ENCODE results near the gene MOV10L1.
"Not testable (repeated sequence)": the region's sequence is repeated elsewhere in the genome, so short reads cannot be mapped to it uniquely, and the experiment has no call there.

The MOV10L1 gene

DNA sequence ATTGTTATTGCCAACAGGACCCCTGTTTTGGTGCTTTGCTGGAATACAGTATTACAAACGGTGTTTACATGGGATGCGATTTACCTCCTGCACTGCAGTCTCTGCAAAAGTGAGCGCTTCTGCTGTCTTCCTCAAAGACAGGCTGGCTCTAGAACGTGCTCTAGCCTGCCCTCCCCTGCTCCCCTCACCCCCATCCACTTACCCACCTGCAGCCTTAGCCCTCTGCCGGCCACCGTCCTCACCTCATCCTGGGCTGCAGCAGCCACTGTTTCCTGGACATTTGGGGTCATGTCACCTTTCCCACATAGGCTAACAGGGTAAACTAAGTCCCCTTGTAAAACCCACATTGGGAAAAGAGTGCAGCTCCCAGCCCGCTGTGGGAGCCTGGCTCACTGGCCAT lies 71.1 kb downstream of the MOV10L1 start:
- DNase-seq (ENCODE audit: low read depth) = no peak

DNA sequence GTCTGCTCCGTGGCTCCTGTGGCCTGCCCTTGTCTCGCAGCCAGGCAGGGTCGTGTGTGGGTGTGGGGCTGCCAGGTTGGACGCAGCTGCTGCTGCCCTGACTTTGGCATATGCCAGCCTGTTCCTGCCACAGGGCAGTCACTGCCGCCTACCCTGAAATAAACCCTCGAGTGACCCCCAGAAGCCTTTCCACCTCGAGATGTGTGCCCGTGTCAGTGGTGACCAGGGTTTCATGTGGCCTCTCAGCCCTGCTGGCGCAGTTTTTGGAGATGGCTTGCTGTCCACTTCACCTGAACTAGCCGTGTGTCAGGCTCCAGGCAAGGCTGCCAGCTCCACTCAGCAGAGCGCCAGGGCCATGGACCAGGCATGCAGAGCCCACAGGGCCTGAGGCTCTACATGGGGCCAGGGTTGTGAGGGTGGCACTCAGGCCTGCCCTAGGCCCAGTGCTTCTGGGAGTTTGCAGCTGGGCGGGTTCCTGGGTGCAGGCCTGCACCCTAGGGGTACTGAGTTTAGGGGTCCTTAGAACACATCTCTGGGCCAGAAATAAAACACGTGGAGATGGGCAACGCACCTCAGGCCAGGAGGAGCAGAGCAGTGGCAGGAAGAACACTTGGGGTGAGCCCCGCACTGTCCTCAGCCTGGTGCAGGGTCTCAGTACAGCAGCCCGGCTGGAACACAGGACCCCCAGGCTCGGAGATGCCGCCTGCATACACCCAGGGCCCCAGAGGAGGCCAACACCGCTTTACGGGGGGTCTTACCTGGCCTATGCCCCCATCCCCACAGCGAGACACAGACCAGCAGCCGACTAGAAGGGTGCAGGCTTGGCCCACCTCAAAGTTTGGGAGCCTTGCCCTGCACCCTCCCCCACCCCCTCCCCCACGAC lies 71.9 kb downstream of the MOV10L1 start:
- no peak for DNase-seq (ENCODE audit: low read depth)

DNA sequence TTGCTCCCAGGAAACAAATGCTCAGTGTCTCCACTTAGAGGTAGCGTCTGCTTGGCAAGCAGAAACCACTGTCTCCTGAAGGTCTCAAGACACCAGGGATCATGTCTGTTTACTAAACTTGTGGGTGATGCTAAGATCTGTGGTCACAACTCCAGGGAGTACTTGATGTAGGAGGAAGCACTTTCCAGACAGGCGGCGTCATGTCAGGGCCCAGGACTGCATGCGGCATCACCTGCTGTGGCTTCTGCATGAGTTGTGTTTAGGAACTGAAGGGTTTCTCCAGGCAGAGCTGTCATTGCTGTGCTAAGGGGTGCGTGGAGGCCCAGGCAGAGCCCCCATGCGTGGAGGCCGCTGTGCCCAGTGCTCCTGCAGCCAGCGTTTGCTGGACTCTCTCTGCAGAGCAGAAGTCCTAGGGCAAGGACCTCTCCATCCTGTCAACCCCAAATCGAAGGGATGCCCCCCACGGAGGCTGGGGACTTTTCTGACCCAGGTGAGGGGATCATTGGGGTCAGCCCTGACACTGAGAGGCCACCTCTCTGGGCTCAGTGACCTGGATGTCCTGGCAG lies 72.7 kb downstream of the MOV10L1 start:
- no peak for DNase-seq (ENCODE audit: low read depth)

DNA sequence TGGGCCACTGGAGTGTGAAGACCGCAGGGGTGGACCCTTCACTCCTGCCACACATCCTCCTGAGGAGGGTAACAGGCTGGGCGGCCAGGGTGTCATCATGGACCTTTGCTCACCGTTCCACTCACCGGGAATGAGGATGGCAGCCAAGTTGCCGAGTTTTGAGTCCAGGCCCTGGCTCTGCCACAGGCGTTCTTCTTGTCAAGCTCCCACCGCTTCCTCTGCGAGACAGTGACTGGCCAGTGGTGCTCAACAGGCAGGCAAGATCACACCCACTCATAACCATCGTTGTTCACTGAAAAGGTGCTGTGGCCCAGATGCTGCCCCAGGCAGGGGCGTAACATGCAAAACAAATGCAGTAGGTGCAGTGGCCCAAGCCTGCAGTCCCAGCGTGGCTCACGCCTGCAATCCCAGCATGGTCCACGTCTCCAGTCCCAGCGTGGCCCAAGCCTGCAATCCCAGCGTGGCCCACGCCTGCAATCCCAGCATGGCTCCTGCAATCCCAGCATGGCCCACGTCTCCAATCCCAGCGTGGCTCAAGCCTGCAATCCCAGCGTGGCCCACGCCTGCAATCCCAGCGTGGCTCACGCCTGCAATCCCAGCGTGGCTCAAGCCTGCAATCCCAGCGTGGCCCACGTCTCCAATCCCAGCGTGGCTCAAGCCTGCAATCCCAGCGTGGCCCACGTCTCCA lies 75.8 kb downstream of the MOV10L1 start:
- no peak for DNase-seq (ENCODE audit: low read depth)

DNA sequence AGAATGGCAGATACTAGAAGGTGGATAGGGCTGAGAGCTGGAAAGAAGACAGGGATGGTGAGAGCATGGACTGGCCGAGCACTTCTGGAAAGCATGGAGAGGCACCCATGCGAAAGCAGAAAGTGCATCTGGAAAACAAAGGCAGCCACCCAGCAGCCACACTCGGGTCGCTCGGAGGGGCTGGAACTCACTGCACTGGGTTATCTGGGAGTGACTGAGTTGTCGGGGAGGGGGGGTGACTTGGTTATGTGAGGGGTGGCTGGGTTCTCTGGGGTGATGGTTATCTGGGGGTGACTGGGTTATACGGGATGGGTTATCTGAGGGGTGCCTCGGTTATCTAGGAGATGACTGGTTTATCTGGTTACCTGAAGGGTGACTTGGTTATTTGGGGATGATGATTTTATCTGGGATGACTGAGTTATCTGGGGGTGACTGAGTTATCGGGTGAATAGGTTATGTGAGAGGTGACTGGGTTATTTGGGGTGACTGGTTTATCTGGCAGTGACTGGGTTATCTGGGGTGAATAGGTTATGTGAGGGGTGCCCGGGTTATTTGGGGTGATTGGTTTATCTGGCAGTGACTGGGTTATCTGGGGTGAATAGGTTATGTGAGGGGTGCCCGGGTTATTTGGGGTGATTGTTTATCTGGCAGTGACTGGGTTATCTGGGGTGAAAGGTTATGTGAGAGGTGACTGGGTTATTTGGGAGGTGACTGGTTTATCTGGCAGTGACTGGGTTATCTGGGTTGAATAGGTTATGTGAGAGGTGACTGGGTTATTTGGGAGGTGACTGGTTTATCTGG lies 78.1 kb downstream of the MOV10L1 start:
- DNase-seq (ENCODE audit: low read depth) = no peak

DNA sequence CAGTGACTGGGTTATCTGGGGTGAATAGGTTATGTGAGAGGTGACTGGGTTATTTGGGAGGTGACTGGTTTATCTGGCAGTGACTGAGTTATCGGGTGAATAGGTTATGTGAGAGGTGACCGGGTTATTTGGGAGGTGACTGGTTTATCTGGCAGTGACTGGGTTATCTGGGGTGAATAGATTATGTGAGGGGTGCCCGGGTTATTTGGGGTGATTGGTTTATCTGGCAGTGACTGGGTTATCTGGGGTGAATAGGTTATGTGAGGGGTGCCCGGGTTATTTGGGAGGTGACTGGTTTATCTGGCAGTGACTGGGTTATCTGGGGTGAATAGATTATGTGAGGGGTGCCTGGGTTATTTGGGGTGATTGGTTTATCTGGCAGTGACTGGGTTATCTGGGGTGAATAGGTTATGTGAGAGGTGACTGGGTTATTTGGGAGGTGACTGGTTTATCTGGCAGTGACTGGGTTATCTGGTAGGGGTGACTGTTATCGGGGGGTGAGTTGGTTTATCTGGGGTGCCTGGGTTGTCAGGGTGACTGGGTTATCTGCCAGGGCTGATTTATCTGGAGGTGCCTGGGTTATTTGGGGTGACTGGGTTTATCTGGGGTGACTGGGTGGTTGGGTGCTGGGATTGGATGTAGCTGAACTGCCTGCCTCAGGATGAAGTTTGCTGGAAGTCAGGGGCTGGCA lies 78.8 kb downstream of the MOV10L1 start:
- not testable (repeated sequence) for DNase-seq (ENCODE audit: low read depth)

DNA sequence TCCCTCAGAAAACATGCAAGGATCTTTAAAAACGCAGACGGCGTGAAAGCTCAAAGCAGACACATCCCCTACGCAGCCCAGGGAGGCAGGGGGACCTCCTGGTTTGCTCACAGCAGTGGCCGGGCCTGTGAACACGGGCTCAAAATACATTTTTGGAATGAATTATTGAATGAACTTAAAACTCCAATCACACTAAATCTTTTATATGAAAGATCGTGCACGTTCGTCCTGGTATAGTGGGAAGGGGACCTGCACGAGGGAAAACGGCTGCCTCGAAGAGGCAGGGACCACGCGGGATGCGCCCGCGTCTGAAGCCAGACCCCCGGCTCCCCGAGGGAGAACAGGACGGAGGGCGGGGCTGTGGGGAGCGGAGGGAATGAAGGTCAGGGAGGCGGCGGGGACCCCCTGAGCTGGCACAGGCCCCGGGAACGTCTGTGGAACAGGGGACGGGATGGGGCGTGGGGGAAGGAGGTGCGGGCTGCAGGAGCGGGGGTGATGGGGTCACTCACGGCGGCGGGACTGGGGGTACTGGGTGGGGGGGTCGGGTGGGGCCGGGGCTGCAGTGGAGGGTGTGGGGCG lies 79.5 kb downstream of the MOV10L1 start:
- no peak for DNase-seq (ENCODE audit: low read depth)

DNA sequence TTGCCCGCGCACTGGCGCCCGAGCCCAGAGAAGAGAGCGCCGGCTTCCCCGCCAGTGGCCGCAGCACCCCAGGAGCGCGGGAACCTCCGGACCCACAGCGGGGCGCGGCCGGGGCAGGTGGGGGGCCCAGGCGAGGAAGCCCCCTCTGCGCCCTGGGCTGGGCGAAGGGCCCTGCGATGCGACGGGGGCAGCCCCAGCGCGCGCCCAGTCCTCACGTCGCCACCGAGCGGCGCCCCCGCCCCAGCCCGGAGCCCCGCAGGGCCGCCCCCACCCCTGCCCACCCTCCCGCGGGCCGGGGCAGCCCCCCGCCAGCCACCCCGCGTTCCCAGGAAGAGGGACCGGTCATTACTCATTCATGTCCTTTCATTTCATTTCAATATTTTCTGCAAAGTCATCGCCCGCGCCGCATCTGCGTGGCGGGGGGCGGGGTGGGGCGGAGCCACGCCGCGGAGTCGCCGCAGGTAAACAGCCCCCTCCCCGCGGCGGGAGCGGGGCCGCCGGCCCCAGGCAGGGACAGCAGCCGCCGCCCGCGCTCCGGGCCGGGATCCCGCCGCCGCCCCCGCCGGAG lies 80.1 kb downstream of the MOV10L1 start:
- DNase-seq (ENCODE audit: low read depth) = no peak

DNA sequence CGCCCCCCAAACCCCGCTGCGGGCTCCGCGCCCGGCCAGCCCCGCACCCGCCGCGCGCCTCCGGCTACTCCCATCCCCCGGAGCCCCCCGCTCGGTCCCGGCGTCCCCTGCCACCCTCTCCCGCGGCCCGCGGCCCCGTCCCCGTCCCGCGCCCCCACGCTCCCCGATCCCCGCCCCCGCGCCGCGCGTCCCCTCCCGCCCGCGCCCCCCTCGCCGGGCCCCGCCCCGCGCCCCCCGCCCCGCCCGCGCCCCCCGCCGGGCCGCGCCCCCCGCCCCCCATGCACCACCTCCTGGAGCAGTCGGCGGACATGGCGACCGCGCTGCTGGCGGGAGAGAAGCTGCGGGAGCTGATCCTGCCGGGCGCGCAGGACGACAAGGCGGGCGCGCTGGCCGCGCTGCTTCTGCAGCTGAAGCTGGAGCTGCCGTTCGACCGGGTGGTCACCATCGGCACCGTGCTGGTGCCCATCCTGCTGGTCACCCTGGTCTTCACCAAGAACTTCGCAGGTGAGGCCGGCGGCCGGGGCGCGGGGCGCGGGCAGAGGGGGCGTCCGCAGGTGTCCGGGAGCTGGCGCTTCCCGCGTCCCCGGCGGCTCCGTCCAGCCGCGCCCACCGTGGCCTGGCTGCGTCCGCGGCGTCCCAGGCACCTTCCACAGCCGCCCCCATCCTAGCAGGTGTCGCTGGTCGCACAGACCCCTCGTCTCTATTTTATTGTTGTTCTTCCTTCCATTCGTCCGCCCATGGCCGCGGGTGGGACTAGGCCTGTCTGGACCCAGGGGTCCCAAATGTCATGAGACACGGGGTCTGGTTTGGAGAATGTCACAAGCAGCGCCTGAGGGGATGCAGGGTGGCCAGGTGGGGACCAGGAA lies 80.9 kb downstream of the MOV10L1 start, which contains the start of gene PANX2:
Gene PANX2, plus strand, starts transcription at position 279 of the 866 bp plus-strand sequence. Its CDS starts 0 bp downstream, at position 279.
- no peak for DNase-seq (ENCODE audit: low read depth)

DNA sequence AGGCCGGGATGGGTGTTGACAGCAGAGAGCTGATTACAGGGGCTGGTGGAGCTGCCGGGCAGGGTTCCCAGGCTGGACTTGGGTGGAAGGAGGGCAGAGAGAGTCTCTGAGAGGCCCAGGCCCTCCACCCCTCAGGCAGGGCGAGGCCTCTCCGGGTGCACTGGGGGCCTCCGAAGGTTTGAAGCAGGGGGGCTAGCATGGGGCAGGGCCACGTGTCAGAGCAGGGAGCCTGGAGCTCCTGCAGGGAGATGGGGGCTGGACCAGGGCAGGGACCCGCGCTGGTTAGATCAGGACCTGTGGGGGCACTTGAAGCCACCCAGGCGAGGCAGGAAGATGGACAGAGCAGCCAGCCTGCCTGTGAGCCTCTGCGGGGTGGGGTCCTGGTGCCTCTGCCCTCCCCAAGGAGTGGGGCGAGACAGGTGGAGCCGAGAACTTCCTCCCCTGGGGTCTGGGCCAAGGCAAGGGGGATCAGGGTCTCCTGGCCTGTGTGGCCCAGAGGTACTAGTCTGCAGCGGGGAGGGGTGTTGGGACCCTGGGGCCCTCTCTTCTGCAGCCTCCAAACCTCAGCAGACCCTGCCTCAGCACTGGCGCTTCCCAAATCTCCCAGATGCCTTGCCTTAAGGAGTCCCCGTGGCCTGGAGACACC lies 81.6 kb downstream of the MOV10L1 start:
- DNase-seq (ENCODE audit: low read depth) = no peak

DNA sequence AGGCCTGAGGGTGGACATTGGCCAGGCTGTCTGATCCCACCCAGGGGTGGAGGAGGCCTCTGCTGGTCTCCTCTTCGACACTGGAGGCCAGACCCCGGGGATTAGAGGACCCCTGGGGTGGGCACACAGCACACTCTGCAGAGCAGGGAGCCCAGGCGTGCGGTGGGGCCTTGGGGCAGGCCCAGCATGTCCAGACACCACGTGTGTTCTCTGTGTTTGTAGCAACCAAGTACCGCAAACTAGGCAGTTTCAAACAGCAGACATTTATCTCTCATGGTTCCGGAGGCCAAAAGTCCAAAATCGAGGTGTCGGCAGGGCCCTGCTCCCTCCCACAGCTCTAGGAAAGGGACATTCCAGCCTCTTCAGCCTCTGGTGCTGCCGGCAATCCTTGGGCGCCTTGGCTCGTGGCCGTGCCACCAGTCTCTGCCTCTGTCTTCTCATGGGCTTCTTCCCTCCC lies 82.2 kb downstream of the MOV10L1 start:
- no peak for DNase-seq (ENCODE audit: low read depth)

DNA sequence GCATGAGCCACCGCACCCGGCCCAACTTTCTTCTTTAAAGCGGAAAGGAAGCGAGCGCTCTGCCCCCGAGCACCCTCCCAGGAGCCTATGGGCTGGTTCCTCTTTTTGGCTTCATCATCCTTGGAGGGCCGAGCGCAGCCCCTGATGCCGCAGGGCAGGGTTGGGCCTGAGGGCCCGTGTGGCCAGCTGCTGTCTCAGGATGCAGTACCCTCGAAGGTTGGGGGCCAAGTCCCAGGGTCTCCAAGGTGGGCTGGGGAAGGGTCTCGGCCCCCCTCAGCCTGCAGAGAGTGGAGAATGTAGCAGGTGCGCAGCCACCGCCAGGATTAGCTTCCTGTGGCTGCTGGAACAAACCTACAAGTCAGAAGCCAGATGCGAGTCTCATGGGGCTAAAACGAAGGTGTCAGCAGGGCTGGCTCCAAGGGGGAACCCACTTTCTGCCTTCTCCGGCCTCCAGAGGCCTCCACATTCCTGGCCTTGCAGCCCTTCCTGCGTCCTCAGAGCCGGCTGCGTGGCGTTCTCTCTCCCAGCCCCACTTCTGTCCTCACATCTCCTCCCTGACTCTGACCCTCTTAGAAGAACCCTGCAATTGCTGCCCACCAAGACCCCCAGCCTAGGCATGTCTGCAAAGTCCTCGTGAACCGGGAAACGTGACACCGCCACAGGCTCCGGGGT lies 83.6 kb downstream of the MOV10L1 start:
- DNase-seq (ENCODE audit: low read depth) = no peak

DNA sequence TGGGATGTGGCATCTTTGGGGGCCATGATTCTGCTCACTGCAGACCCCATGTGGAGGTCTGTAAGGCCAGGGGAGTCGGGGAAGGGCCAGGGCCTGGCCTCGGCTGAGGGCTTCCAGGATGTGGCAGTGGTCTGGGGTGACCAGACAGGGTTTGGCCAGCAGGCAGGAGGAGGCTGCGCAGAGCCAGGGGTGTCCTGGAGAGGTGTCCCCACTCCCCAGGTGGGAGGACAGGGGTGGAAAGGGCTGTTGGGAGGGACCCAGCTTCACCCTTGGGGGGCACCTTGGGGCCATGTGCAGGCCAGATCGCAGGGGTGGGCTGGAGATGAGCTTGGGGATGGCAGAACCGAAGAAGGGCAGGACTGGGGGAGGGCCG lies 84.2 kb downstream of the MOV10L1 start:
- DNase-seq (ENCODE audit: low read depth) = no peak

DNA sequence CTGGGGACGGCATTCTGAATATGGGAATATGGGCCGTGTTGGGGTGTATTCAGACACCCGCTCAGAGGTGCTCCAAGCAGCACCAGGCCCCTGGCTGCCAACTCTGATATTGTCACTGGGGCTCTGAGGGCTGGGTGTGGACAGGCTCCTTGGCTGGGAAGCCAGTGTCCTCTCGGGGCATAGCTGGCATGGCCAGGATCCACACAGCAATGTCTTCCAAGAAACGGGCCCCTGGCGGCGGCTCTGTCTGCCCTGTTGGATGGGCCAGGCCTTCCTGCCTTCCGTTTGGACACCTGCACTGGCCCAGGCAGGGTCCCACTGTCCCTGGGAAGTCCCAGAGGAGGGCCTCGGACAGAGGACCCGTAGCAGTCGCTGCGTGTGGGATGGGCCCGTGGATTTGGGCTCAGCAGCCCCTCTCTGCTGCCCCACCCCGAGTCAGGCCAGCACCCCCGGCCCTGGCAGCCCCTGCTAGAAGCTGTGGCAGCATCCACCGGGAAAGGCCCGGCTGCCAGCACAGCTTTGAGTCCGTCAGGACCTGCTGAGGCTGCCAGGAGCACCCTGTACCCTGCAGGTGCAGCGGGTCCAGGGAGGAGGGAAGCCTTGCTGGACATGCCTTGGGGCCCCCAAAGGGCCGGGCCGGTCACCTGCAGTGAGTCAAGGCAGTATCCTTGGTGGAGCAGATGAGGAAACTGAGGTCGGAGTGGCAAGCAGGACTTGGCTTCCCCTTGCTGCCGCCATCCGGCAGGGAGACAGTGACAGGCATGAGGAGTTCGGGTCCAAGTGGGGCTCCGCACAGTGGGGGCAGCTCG lies 84.8 kb downstream of the MOV10L1 start:
- DNase-seq (ENCODE audit: low read depth) = no peak

DNA sequence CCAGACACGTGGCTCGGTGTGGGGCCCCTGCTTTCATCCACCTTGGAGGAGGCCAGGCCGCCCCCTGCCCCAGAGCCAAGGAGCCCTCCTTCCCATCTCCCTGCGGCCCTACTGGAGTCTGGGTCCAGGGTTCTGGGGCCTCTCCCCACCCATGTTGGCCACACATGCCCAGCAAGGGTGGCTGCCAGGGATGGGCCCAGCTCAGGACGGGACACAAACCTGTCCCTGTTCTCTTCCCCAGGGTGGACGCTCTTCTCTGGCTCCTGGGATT lies 85.3 kb downstream of the MOV10L1 start:
- no peak for DNase-seq (ENCODE audit: low read depth)

DNA sequence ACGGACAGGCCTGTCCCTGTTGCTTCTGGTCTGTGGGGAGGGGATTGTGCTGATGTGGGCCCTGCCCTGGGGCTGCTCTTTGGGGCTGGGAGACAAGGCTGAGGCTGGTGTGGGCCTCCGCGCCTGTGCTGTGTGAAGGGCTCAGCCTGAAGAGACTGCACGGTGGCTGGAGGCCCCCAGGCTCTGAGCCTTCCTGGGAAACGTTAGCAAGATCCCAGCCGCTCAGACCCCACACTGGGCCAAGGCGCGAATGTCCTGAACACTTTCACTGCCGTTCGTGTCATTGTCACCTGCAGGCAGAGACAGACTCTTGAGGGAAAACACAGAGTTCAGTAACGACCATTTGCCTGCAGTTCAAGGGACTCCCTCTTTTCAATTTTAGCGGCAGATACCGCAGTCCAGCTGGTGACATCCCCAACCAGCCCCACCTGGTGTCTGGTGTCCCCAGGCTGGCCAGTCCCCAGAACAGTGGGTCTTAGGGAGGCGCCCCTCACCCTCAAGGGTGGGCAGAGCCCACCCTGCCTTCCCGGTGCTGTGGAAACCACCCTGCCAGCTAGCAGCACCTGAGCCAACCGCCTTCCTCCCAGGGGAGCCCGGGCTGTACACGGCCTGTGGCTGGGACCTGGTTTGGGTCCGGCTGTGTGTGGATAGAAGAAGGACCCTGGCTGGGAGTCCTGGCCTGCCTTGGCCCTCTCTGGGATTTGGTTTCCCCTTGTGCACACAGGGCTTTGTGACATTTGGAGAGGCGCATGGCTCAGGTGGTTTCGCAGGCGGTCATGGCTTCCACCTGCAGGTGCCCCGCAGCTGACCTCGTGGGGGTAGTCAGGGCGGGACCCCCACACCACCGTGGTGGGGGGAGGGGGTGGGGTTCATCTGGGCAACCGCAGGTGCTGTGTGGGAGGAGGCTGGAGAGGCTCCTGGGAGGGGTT lies 86.4 kb downstream of the MOV10L1 start:
- DNase-seq (ENCODE audit: low read depth) = no peak
